Lung (tissue), 12 donors: ENCODE measurements around the gene PIBF1. TPM values are rescaled to one million over a fixed set of nuclear protein-coding genes. Genes with fewer than 3 reads are reported as not detected.
A peak's percentile ranks its signal among the peaks of the same experiment; 100 is the strongest.

Source experiments
- ATAC-seq: fragments of 200-7000 bp; cut with Tn5 transposase; one replicate; pipeline ENCODE4 v1.9.1; 2020; ENCODE audit warnings: moderate number of reproducible peaks; ENCODE audit not compliant: insufficient read depth, low FRiP score
- DNase-seq, 3 donors: peaks; one replicate each; pipeline ENCODE4 v3.0.0-alpha.2; 2013 to 2017
- H3K27ac ChIP-seq, 2 donors: one replicate each; pipeline ENCODE4 v1.5.1; 2013; ENCODE audit warnings: mild to moderate bottlenecking in 2 of 2, moderate library complexity in 2 of 2, control low read depth in 1 of 2, inconsistent platforms in 1 of 2, low read depth in 1 of 2, low read length in 1 of 2
- H3K27me3 ChIP-seq, 3 donors: one replicate each; pipeline ENCODE4 v1.5.1; 2013; ENCODE audit warnings: low read length in 2 of 3; ENCODE audit not compliant: control insufficient read depth in 3 of 3, insufficient read depth in 3 of 3
- H3K36me3 ChIP-seq, 4 donors: one replicate each; pipeline ENCODE4 v1.5.1; 2013; ENCODE audit warnings: low read length in 4 of 4, mild to moderate bottlenecking in 1 of 4, moderate library complexity in 1 of 4; ENCODE audit not compliant: control insufficient read depth in 4 of 4, insufficient read depth in 4 of 4
- H3K4me1 ChIP-seq, 5 donors: one replicate each; pipeline ENCODE4 v1.5.1; 2013; ENCODE audit warnings: low read length in 5 of 5, mild to moderate bottlenecking in 2 of 5, moderate library complexity in 1 of 5; ENCODE audit not compliant: control insufficient read depth in 5 of 5, insufficient read depth in 5 of 5
- H3K4me3 ChIP-seq: one replicate; pipeline ENCODE4 v1.5.1; 2013; ENCODE audit warnings: mild to moderate bottlenecking, control low read depth, moderate library complexity
- H3K9ac ChIP-seq, 2 donors: one replicate each; pipeline ENCODE4 v1.5.1; 2013; ENCODE audit warnings: low read length in 2 of 2, control low read depth in 1 of 2; ENCODE audit not compliant: insufficient read depth in 1 of 2
- H3K9me3 ChIP-seq, 4 donors: one replicate each; pipeline ENCODE4 v1.5.1; 2013; ENCODE audit warnings: low read length in 3 of 4, mild to moderate bottlenecking in 1 of 4, moderate library complexity in 1 of 4; ENCODE audit not compliant: control insufficient read depth in 4 of 4, insufficient read depth in 3 of 4
- WGBS, 2 donors: extraction: QIAGEN DNeasy Blood & Tissue Kit; methylation state at CpG; one replicate each; pipeline ENCODE4 v1.1.7; 2013; 5-methylcytosine and 5-hydroxymethylcytosine counted together
- polyA plus RNA-seq, 2 donors: library from polyadenylated mRNA; stranded (reverse); fragments of 200-250 nt; gene quantifications; one replicate each; pipeline ENCODE4 v1.2.1, GENCODE V29; 2013
- total RNA-seq, 2 donors: library from RNA; depleted of rRNA in 1 of 2; stranded (reverse); fragments of >200 nt in 1 of 2; gene quantifications; one replicate each; pipeline ENCODE4 v1.2.1, GENCODE V29; 2014 to 2021
- TF ChIP-seq, protein P1 (sequence below): IDR thresholded peaks from 2 replicates; pipeline ENCODE4 v1.5.1; 2012; ENCODE audit warnings: mild to moderate bottlenecking; ENCODE audit errors: control extremely low read depth, extremely low read depth
- donor health status: control.
- donor health status: control.
- donor health status: Bipolar disorder and iron deficiency.
- donor health status: healthy.
- donor health status: DM: yes; HTN: yes; CAD: no.

PIBF1 gene
- total and polyA plus RNA-seq, 4 donors, result 8.4 to 61.1 (median 25.6) TPM

DNA sequence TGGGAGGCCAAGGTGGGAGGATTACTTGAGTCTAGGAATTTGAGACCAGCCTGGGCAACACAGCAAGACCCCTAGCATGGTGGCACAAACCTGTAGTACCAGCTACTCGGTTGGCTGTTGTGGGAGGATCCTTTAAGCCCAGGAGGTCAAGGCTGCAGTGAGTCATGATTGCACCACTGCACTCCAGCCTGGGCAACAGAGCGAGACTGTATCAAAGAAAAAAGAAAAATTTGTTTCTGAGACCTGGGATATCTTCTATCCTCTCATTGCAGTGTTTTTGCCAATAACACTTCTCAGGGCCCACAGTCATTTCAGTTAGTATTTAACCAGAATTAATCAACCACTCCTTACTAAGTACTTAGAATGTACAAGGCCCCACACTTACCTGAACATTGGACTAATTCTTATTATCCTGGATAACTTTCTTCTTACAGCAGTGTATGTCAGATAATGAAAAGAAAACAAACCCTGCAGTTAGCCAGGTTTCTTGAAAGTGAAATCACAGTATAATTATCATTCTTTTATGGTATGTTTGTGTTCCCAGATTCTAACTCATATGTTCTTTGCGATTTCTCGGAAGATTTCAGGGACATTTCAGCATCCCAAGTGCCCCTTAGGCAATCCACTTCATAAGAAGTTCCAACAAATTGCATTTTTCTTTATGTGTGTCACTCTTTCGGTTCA, 201.3 kb downstream of the PIBF1 start:
- no peaks in the 10 kb centered on the region for H3K9me3 ChIP-seq
- peak in 2 of 3 donors; percentile 18 to 37 for DNase-seq
- TF ChIP-seq, protein P1, sequence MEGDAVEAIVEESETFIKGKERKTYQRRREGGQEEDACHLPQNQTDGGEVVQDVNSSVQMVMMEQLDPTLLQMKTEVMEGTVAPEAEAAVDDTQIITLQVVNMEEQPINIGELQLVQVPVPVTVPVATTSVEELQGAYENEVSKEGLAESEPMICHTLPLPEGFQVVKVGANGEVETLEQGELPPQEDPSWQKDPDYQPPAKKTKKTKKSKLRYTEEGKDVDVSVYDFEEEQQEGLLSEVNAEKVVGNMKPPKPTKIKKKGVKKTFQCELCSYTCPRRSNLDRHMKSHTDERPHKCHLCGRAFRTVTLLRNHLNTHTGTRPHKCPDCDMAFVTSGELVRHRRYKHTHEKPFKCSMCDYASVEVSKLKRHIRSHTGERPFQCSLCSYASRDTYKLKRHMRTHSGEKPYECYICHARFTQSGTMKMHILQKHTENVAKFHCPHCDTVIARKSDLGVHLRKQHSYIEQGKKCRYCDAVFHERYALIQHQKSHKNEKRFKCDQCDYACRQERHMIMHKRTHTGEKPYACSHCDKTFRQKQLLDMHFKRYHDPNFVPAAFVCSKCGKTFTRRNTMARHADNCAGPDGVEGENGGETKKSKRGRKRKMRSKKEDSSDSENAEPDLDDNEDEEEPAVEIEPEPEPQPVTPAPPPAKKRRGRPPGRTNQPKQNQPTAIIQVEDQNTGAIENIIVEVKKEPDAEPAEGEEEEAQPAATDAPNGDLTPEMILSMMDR, result no peak
- no peaks in the 10 kb centered on the region for H3K27me3 ChIP-seq
- WGBS, 2 donors, result 71 to 86% methylated on average over 5 of the region's 5 CpGs
- peaks cover 0 to 3% (median 0%) of the 10 kb centered on the region in 4 donors for H3K36me3 ChIP-seq
- H3K9ac ChIP-seq, result no peak overlapping the region
- no peak overlapping the region for H3K4me3 ChIP-seq
- peaks cover 0 to 2% (median 0%) of the 10 kb centered on the region in 5 donors for H3K4me1 ChIP-seq
- peak overlapping the region in 1 of 2 donors; percentile 83 for H3K27ac ChIP-seq
- peak; percentile 56 for ATAC-seq

DNA sequence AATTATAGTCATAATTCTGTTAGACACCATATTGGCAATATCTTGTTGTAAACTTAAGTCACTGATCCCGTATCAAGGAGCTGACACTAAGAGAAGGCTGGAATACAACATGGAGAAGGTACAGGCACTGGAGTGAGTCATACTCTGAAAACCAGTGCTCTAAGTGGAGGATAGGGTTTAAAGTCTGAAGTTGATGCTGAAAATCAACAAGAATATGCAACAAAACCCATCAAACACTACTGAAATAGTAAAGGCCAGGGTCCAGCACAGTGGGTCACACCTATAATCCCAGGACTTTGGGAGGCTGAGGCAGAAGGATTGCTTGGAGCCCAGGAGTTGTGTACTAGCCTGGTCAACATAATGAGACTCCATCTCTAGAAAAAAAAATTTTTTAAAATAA, 203.7 kb downstream of the PIBF1 start:
- H3K9me3 ChIP-seq, result no peaks in the 10 kb centered on the region
- ATAC-seq, result no peak
- DNase-seq, result no peak
- no peak overlapping the region for H3K27ac ChIP-seq
- no peak overlapping the region for H3K9ac ChIP-seq
- H3K27me3 ChIP-seq, result no peaks in the 10 kb centered on the region
- H3K4me3 ChIP-seq, result no peak overlapping the region
- H3K36me3 ChIP-seq, result peaks cover 0 to 4% (median under 1%) of the 10 kb centered on the region in 4 donors
- TF ChIP-seq, protein P1, result no peak
- H3K4me1 ChIP-seq, result peaks cover 0 to 2% (median 0%) of the 10 kb centered on the region in 5 donors
- 98% methylated on average over 1 of the region's 1 CpG for WGBS, 2 donors

DNA sequence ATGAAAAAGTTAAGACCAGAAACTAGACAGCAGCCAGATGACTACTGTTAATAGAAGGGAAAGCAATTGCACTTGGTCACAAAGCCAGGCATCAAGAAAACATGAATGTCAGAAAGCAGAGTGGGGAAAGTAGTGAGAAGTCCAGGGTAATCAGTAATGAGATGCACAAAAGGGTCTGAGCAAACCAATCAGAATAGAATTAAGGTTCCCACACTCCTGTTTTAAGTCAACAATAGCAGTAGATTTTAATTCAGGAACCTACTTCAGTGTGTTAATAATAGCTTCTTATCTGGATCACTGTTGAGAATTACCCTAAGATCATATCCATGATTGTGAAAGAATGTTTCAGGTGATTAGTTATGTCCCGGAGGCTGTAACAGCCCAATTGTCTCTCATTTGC, 204.3 kb downstream of the PIBF1 start:
- Histone ChIP-seq H3K9ac (no peak overlapping the region), H3K4me3 (no peak overlapping the region), H3K4me1 (no peaks in the 10 kb centered on the region), H3K27me3 (no peaks in the 10 kb centered on the region), H3K9me3 (no peaks in the 10 kb centered on the region), H3K27ac (no peak overlapping the region), H3K36me3 (peaks cover 0 to 4% (median 3%) of the 10 kb centered on the region in 4 donors)
- TF ChIP-seq, protein P1, result no peak
- no peak for ATAC-seq
- WGBS, 2 donors, result 75 to 83% methylated on average over 1 of the region's 1 CpG
- DNase-seq, result peak in 1 of 3 donors; percentile 4
